ENCODE data around the gene SCYL1. TPM values are rescaled to one million over a fixed set of nuclear protein-coding genes. Genes with fewer than 3 reads are reported as not detected.

The SCYL1 gene
- total and polyA plus RNA-seq, 2 of the 4 experiments (the other 2 are of a cell fraction): 96.4 to 150 TPM

Small RNAs within 50 kb of the gene (microRNA-seq; reads per million reads assigned to microRNA genes)
- gene AP001362.1 (ENCODE audit: insufficient read depth, insufficient read length): not detected
- not detected for gene RF01684 (ENCODE audit: insufficient read depth, insufficient read length)

Small RNAs within 50 kb of the gene (small RNA-seq; reads per million reads assigned to genes)
- 0 reads per million in 5 experiments for gene AP001362.1
- gene RF01684: 0 reads per million in 5 experiments

Other genes with a start within 250 kb of the SCYL1 start
- gene CDC42EP2, start 210.2 kb upstream of the SCYL1 start, total RNA-seq (2012; rRNA removed): 5.2 and 5.3 TPM in 2 replicates
- 27.5 and 31.3 TPM in 2 replicates for gene CDC42EP2, start 210.2 kb upstream of the SCYL1 start, polyA plus RNA-seq (2012; rRNA removed)
- 37.2 and 42.8 TPM in 2 replicates for gene DPF2, start 191.2 kb upstream of the SCYL1 start, total RNA-seq (2012; rRNA removed)
- gene DPF2, start 191.2 kb upstream of the SCYL1 start, polyA plus RNA-seq (2012; rRNA removed): 54.3 and 62.5 TPM in 2 replicates
- gene TIGD3, start 170.3 kb upstream of the SCYL1 start, total RNA-seq (2012; rRNA removed): 0.28 TPM in 1 of 2 replicates, not detected in the other
- 0.12 TPM in 1 of 2 replicates, not detected in the other for gene TIGD3, start 170.3 kb upstream of the SCYL1 start, polyA plus RNA-seq (2012; rRNA removed)
- gene SLC25A45, start 142.4 kb upstream of the SCYL1 start, total RNA-seq (2012; rRNA removed): 0.56 and 0.72 TPM in 2 replicates
- 1.2 and 1.3 TPM in 2 replicates for gene SLC25A45, start 142.4 kb upstream of the SCYL1 start, polyA plus RNA-seq (2012; rRNA removed)
- gene FRMD8, start 138.4 kb upstream of the SCYL1 start, total RNA-seq (2012; rRNA removed): 10.8 and 11.3 TPM in 2 replicates
- 19.8 and 22.5 TPM in 2 replicates for gene FRMD8, start 138.4 kb upstream of the SCYL1 start, polyA plus RNA-seq (2012; rRNA removed)
- gene NEAT1, start 102.3 kb upstream of the SCYL1 start, total RNA-seq (2012; rRNA removed): 30.1 and 38.0 TPM in 2 replicates
- gene NEAT1, start 102.3 kb upstream of the SCYL1 start, polyA plus RNA-seq (2012; rRNA removed): 56.3 and 114 TPM in 2 replicates
- 3,569 and 5,244 TPM in 2 replicates for gene MALAT1, start 26.0 kb upstream of the SCYL1 start, total RNA-seq (2012; rRNA removed)
- 430 and 636 TPM in 2 replicates for gene MALAT1, start 26.0 kb upstream of the SCYL1 start, polyA plus RNA-seq (2012; rRNA removed)
- gene LTBP3, start 33.3 kb downstream of the SCYL1 start, total RNA-seq (2012; rRNA removed): 6.6 and 8.3 TPM in 2 replicates
- 145 and 216 TPM in 2 replicates for gene LTBP3, start 33.3 kb downstream of the SCYL1 start, polyA plus RNA-seq (2012; rRNA removed)
- 69.7 and 75.6 TPM in 2 replicates for gene ZNRD2, start 45.4 kb downstream of the SCYL1 start, total RNA-seq (2012; rRNA removed)
- gene ZNRD2, start 45.4 kb downstream of the SCYL1 start, polyA plus RNA-seq (2012; rRNA removed): 90.3 and 113 TPM in 2 replicates
- gene FAM89B, start 47.5 kb downstream of the SCYL1 start, total RNA-seq (2012; rRNA removed): 12.0 and 14.2 TPM in 2 replicates
- gene FAM89B, start 47.5 kb downstream of the SCYL1 start, polyA plus RNA-seq (2012; rRNA removed): 65.5 and 86.6 TPM in 2 replicates
- 10.0 and 13.3 TPM in 2 replicates for gene EHBP1L1, start 51.0 kb downstream of the SCYL1 start, total RNA-seq (2012; rRNA removed)
- 27.4 and 29.0 TPM in 2 replicates for gene EHBP1L1, start 51.0 kb downstream of the SCYL1 start, polyA plus RNA-seq (2012; rRNA removed)
- gene KCNK7, start 70.7 kb downstream of the SCYL1 start, total RNA-seq (2012; rRNA removed): not detected in 2 replicates
- gene KCNK7, start 70.7 kb downstream of the SCYL1 start, polyA plus RNA-seq (2012; rRNA removed): 0.09 and 0.34 TPM in 2 replicates
- 16.7 and 17.7 TPM in 2 replicates for gene MAP3K11, start 89.1 kb downstream of the SCYL1 start, total RNA-seq (2012; rRNA removed)
- gene MAP3K11, start 89.1 kb downstream of the SCYL1 start, polyA plus RNA-seq (2012; rRNA removed): 37.5 and 52.0 TPM in 2 replicates
- 5.6 and 5.8 TPM in 2 replicates for gene PCNX3, start 90.7 kb downstream of the SCYL1 start, total RNA-seq (2012; rRNA removed)
- gene PCNX3, start 90.7 kb downstream of the SCYL1 start, polyA plus RNA-seq (2012; rRNA removed): 33.2 and 40.4 TPM in 2 replicates
- gene SIPA1, start 113.0 kb downstream of the SCYL1 start, total RNA-seq (2012; rRNA removed): 10.6 and 11.4 TPM in 2 replicates
- gene SIPA1, start 113.0 kb downstream of the SCYL1 start, polyA plus RNA-seq (2012; rRNA removed): 39.7 and 44.3 TPM in 2 replicates
- 8.6 and 8.9 TPM in 2 replicates for gene RELA, start 137.8 kb downstream of the SCYL1 start, total RNA-seq (2012; rRNA removed)
- 51.0 and 53.0 TPM in 2 replicates for gene RELA, start 137.8 kb downstream of the SCYL1 start, polyA plus RNA-seq (2012; rRNA removed)
- 28.6 and 33.3 TPM in 2 replicates for gene KAT5, start 187.2 kb downstream of the SCYL1 start, total RNA-seq (2012; rRNA removed)
- 34.2 and 41.1 TPM in 2 replicates for gene KAT5, start 187.2 kb downstream of the SCYL1 start, polyA plus RNA-seq (2012; rRNA removed)
- 40.0 and 69.4 TPM in 2 replicates for gene RNASEH2C, start 195.7 kb downstream of the SCYL1 start, total RNA-seq (2012; rRNA removed)
- gene RNASEH2C, start 195.7 kb downstream of the SCYL1 start, polyA plus RNA-seq (2012; rRNA removed): 34.8 and 46.3 TPM in 2 replicates

All from IMR-90 (cell line).